Thoracic aorta (tissue), 2 donors: ENCODE measurements around the gene NAMPT. TPM values are rescaled to one million over a fixed set of nuclear protein-coding genes. Genes with fewer than 3 reads are reported as not detected.
"Not testable (repeated sequence)": the region's sequence is repeated elsewhere in the genome, so short reads cannot be mapped to it uniquely, and the experiment has no call there.

ENCODE experiments used
- ATAC-seq: fragments of 150-250 bp; one replicate; pipeline ENCODE4 v1.8.0; 2017; ENCODE audit warnings: low read depth; ENCODE audit not compliant: insufficient number of reproducible peaks, low FRiP score
- DNase-seq: peaks from one replicate; pipeline ENCODE4 v3.0.0-alpha.2; 2020; ENCODE audit warnings: low spot score
- H3K27ac ChIP-seq, 2 donors: fragments of 200-600 bp; sonication (generic); 1 replicate in 1 of 2; 2 replicates in 1 of 2; pipeline ENCODE4 v1.5.1; 2016; ENCODE audit warnings: mild to moderate bottlenecking in 2 of 2, moderate library complexity in 2 of 2
- H3K27me3 ChIP-seq: fragments of 200-600 bp; sonication (generic); replicated peaks from 2 replicates; pipeline ENCODE4 v1.6.0; 2016; ENCODE audit warnings: mild to moderate bottlenecking; ENCODE audit not compliant: insufficient read depth
- H3K36me3 ChIP-seq: fragments of 200-600 bp; sonication (generic); one replicate; pipeline ENCODE4 v1.5.1; 2016
- H3K4me1 ChIP-seq, 2 donors: fragments of 200-600 bp; sonication (generic); 1 replicate in 1 of 2; 2 replicates in 1 of 2; pipeline versions ENCODE4 v1.5.1 to v1.6.0; 2016; ENCODE audit warnings: low read depth in 2 of 2, mild to moderate bottlenecking in 1 of 2; ENCODE audit not compliant: control insufficient read depth in 1 of 2
- H3K4me3 ChIP-seq: fragments of 200-600 bp; sonication (generic); 2 replicates; pipeline ENCODE4 v1.5.1; 2016; ENCODE audit warnings: mild to moderate bottlenecking
- H3K9me3 ChIP-seq: fragments of 200-600 bp; sonication (generic); 2 replicates; pipeline ENCODE4 v1.5.1; 2016
- total RNA-seq, 2 donors: library from RNA; depleted of rRNA; stranded (reverse); fragments of >200 nt; gene quantifications; one replicate each; pipeline versions ENCODE4 v1.1.0 to v1.2.3, GENCODE V29; 2016
- TF ChIP-seq, protein P1 (sequence below): fragments of 200-600 bp; sonication (generic); IDR thresholded peaks from one replicate; pipeline ENCODE4 v1.5.1; 2019; ENCODE audit warnings: antibody characterized with exemption

Gene NAMPT
- total RNA-seq, 2 donors from 2014 or later: 274 to 1,075 TPM

DNA sequence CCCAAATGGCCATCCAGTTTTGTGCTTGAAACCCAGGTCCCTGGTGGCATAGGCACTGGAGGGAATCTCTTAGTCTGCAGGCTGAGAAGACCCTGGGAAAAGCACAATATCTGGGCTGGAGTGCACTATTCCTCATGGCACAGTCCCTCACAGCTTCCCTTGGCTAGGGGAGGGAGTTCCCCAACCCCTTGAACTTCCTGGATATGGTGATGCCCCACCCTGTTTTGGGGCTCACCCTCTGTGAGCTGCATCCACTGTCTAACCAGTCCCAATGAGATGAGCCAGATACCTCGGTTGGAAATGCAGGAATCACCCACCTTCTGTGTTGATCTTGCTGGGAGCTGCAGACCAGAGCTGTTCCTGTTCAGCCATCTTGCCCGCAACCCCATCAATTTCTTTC lies 19.8 kb upstream of the NAMPT start:
- Histone ChIP-seq H3K36me3 (no peaks in the 10 kb centered on the region), H3K9me3 (peaks cover 3% of the 10 kb centered on the region), H3K27me3 (no peaks in the 10 kb centered on the region), H3K4me3 (no peak overlapping the region), H3K4me1 (no peaks in the 10 kb centered on the region), H3K27ac (no peak overlapping the region)
- DNase-seq: no peak
- TF ChIP-seq, protein P1, sequence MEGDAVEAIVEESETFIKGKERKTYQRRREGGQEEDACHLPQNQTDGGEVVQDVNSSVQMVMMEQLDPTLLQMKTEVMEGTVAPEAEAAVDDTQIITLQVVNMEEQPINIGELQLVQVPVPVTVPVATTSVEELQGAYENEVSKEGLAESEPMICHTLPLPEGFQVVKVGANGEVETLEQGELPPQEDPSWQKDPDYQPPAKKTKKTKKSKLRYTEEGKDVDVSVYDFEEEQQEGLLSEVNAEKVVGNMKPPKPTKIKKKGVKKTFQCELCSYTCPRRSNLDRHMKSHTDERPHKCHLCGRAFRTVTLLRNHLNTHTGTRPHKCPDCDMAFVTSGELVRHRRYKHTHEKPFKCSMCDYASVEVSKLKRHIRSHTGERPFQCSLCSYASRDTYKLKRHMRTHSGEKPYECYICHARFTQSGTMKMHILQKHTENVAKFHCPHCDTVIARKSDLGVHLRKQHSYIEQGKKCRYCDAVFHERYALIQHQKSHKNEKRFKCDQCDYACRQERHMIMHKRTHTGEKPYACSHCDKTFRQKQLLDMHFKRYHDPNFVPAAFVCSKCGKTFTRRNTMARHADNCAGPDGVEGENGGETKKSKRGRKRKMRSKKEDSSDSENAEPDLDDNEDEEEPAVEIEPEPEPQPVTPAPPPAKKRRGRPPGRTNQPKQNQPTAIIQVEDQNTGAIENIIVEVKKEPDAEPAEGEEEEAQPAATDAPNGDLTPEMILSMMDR: no peak
- ATAC-seq: no peak

DNA sequence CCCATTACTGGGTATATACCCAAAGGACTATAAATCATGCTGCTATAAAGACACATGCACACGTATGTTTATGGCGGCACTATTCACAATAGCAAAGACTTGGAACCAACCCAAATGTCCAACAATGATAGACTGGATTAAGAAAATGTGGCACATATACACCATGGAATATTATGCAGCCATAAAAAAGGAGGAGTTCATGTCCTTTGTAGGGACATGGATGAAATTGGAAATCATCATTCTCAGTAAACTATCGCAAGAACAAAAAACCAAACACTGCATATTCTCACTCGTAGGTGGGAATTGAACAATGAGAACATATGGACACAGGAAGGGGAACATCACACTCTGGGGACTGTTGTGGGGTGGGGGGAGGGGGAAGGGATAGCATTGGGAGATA lies 13.8 kb upstream of the NAMPT start:
- not testable (repeated sequence) for H3K4me1 ChIP-seq, ATAC-seq, DNase-seq, H3K4me3 ChIP-seq, H3K9me3 ChIP-seq, H3K36me3 ChIP-seq, H3K27me3 ChIP-seq, H3K27ac ChIP-seq

DNA sequence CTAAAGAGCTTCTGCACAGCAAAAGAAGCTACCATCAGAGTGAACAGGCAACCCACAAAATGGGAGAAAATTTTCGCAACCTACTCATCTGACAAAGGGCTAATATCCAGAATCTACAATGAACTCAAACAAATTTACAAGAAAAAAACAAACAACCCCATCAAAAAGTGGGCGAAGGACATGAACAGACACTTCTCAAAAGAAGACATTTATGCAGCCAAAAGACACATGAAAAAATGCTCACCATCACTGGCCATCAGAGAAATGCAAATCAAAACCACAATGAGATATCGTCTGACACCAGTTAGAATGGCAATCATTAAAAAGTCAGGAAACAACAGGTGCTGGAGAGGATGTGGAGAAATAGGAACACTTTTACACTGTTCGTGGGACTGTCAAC lies 13.4 kb upstream of the NAMPT start:
- not testable (repeated sequence) for H3K9me3 ChIP-seq, H3K4me1 ChIP-seq, ATAC-seq, DNase-seq, H3K27me3 ChIP-seq, H3K36me3 ChIP-seq, H3K27ac ChIP-seq, H3K4me3 ChIP-seq

DNA sequence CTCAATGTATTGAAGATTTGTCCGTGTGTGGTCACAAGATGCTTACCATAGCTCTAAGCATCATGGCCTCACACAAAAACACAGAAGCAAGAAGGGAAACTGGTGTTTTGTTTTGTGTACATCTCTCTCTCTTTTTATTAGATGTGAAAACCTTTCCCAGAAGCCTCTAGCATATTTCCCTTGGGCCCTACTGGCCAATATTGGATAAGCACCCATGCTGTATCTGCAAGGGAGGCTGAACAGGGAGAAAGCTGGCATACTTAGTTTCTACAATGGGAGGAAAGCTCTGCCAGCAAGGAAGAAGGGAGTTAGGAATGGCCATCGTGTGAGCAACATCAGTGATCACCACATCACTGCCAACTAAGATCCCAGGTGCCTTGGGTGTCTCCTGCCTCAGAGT lies 9.6 kb upstream of the NAMPT start:
- no peak overlapping the region for H3K27ac ChIP-seq
- H3K9me3 ChIP-seq: no peaks in the 10 kb centered on the region
- H3K36me3 ChIP-seq: no peaks in the 10 kb centered on the region
- no peaks in the 10 kb centered on the region for H3K4me1 ChIP-seq
- DNase-seq (no peak), ATAC-seq (no peak)
- no peaks in the 10 kb centered on the region for H3K27me3 ChIP-seq
- TF ChIP-seq, protein P1: no peak
- no peak overlapping the region for H3K4me3 ChIP-seq

DNA sequence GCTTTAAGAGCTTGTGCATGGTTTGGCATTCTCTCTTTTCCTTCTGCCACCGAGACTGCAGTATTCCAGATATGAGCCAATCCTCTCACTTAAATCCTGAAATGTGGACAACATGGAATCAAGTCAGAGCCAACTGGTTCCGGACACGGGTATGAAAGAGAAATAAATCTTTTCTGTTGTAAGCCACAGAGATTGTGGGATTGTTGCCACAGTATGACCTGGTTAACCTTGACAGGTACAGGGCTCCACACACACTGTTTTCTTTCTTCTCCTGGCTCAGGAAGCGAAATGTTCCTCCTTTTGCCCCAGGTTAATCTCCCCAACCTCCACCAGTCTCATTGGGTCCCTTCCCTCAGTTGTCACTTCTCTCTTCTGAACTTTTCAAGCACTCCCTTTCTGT lies 6.5 kb upstream of the NAMPT start:
- no peak for DNase-seq
- TF ChIP-seq, protein P1: no peak

DNA sequence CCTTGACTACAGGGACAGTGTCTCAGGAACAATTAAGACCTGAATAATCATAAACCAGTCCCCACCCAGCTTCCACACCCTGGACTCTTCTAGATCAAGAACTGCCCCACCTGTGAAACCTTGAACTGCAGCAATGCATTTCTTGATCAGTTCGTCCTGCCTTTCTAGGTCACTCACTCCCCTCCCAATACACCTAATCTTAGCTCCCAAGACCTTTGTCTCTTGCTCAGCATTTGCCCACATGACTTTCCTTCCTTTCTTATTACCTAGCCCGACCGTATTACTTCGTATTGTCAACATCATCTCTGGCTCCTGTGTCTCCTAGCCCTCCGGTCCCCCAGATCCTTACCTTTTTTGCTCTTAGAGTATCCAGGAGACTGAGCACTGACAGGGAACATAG lies 5.5 kb upstream of the NAMPT start:
- TF ChIP-seq, protein P1: no peak

More for the DNA sequence above, 6.5 kb upstream of the NAMPT start:
- H3K27me3 ChIP-seq: no peaks in the 10 kb centered on the region
- H3K4me3 ChIP-seq: no peak overlapping the region
- H3K27ac ChIP-seq: no peak overlapping the region
- no peaks in the 10 kb centered on the region for H3K9me3 ChIP-seq
- H3K36me3 ChIP-seq: no peaks in the 10 kb centered on the region
- H3K4me1 ChIP-seq: peaks cover 0 to under 1% of the 10 kb centered on the region in 2 donors
- no peak for ATAC-seq

More for the DNA sequence above, 5.5 kb upstream of the NAMPT start:
- DNase-seq (no peak), ATAC-seq (no peak)
- no peaks in the 10 kb centered on the region for H3K36me3 ChIP-seq
- H3K27ac ChIP-seq: no peak overlapping the region
- no peaks in the 10 kb centered on the region for H3K9me3 ChIP-seq
- H3K27me3 ChIP-seq: no peaks in the 10 kb centered on the region
- no peak overlapping the region for H3K4me3 ChIP-seq
- peaks cover 0 to 6% of the 10 kb centered on the region in 2 donors for H3K4me1 ChIP-seq
